Nephron progenitor cell (in vitro differentiated cells): ENCODE measurements around the gene MS4A10.

ENCODE experiments used
- DNase-seq: peaks from one replicate; pipeline ENCODE4 v3.0.0; 2021
- H3K27ac Mint-ChIP-seq: 2 replicates; pipeline ENCODE4 v1.8.0; 2021; ENCODE audit warnings: mild to moderate bottlenecking, moderate library complexity, mixed read lengths
- H3K27me3 Mint-ChIP-seq: 2 replicates; pipeline ENCODE4 v1.8.0; 2021; ENCODE audit warnings: mild to moderate bottlenecking, low read depth, mixed read lengths; ENCODE audit not compliant: poor library complexity
- H3K36me3 Mint-ChIP-seq: 2 replicates; pipeline ENCODE4 v1.8.0; 2021; ENCODE audit warnings: low read depth, mixed read lengths
- H3K4me1 Mint-ChIP-seq: 2 replicates; pipeline ENCODE4 v1.8.0; 2021; ENCODE audit warnings: mixed read lengths
- H3K4me3 Mint-ChIP-seq: 2 replicates; pipeline ENCODE4 v1.8.0; 2021; ENCODE audit warnings: mild to moderate bottlenecking, moderate library complexity, mixed read lengths
- H3K9me3 Mint-ChIP-seq: 2 replicates; pipeline ENCODE4 v1.8.0; 2021; ENCODE audit warnings: mild to moderate bottlenecking, moderate library complexity, mixed read lengths
- TF ChIP-seq, protein P1 (sequence below): fragments of 200-600 bp; sonication (generic); IDR thresholded peaks from 2 replicates; pipeline ENCODE4 v1.5.0; 2021; ENCODE audit warnings: antibody characterized with exemption

The MS4A10 gene

GRCh38 chr11:60785136-60785535, at the start of gene MS4A10:
MS4A10 (plus strand) TSS chr11:60785333; CDS start chr11:60790336, 5,003 bp downstream.
- Mint-ChIP-seq H3K27me3 (peaks cover 7% of the 10 kb centered on the region), H3K4me1 (peaks cover 19% of the 10 kb centered on the region), H3K27ac (peak within 1 kb of the TSS; percentile 93), H3K36me3 (no peaks in the 10 kb centered on the region), H3K4me3 (no peak within 1 kb of the TSS), H3K9me3 (no peaks in the 10 kb centered on the region)
- TF ChIP-seq, protein P1, sequence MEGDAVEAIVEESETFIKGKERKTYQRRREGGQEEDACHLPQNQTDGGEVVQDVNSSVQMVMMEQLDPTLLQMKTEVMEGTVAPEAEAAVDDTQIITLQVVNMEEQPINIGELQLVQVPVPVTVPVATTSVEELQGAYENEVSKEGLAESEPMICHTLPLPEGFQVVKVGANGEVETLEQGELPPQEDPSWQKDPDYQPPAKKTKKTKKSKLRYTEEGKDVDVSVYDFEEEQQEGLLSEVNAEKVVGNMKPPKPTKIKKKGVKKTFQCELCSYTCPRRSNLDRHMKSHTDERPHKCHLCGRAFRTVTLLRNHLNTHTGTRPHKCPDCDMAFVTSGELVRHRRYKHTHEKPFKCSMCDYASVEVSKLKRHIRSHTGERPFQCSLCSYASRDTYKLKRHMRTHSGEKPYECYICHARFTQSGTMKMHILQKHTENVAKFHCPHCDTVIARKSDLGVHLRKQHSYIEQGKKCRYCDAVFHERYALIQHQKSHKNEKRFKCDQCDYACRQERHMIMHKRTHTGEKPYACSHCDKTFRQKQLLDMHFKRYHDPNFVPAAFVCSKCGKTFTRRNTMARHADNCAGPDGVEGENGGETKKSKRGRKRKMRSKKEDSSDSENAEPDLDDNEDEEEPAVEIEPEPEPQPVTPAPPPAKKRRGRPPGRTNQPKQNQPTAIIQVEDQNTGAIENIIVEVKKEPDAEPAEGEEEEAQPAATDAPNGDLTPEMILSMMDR: no peak
- no peak for DNase-seq

DNA sequence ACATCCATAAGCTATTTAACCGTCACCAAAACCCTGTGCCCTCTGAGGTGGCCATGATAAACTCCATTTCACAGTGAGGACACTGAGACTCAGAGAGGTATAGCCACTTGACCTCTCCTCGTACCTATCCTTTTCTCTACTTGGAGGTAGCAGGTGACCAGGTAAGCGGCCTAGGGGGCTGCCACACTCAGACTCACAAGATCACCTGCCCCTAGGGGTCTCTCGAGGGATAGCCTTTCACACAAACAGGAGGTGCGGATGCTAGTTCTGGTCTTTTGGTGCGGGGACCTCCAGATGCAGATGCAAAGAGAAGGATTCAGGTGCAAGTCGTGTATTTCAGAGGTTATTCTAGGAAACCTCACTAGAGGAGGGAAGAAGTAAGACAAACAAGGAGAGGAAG, 46.0 kb upstream of the MS4A10 start:
- H3K36me3 Mint-ChIP-seq: no peaks in the 10 kb centered on the region
- TF ChIP-seq, protein P1: no peak
- DNase-seq: no peak
- H3K27me3 Mint-ChIP-seq: peaks cover 33% of the 10 kb centered on the region
- H3K9me3 Mint-ChIP-seq: peaks cover 6% of the 10 kb centered on the region
- no peak overlapping the region for H3K4me3 Mint-ChIP-seq
- no peak overlapping the region for H3K27ac Mint-ChIP-seq
- no peaks in the 10 kb centered on the region for H3K4me1 Mint-ChIP-seq

DNA sequence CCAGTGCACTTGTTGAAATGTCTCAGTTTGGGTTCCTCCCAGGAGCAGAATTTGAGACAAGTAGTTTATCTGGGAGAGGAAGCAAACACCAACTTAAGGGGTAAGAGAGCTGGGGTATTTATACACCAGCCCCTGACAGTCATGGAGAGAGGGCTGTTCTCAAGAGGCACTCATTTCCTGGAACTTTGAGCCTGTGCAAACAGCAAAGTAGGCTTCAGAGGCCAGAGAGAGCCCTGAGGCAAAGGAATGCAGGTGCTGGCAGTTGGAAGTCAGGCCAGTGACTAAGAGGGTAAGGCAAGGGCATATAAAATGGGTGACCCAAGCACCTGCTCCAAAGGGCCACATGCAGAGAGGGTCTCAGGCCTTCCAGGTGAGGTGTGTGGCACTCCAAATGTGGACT, 44.6 kb upstream of the MS4A10 start:
- Mint-ChIP-seq H3K4me1 (no peaks in the 10 kb centered on the region), H3K36me3 (no peaks in the 10 kb centered on the region), H3K27me3 (peaks cover 38% of the 10 kb centered on the region), H3K27ac (no peak overlapping the region), H3K9me3 (peaks cover 6% of the 10 kb centered on the region), H3K4me3 (no peak overlapping the region)
- no peak for DNase-seq
- TF ChIP-seq, protein P1: no peak

DNA sequence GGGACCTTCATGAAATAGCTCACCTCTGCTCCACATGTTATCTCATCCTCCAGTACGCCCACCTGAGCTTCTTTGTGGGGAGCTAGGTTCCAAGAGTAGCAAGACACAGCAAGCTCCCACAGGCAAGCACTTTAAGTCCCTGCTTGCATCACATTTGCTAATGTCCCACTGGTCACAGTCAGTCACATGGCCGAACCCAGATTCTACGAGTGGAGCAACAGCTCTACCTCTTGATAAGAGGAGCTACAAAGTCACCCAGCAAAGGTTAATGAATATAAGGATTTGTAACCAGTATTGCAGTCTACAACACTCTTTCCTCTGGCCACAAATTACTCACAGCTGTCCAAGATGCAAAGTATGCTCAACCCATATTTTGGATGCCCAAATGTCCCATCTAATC, 43.7 kb upstream of the MS4A10 start:
- Mint-ChIP-seq H3K27ac (no peak overlapping the region), H3K27me3 (peaks cover 43% of the 10 kb centered on the region), H3K9me3 (peaks cover 6% of the 10 kb centered on the region), H3K36me3 (no peaks in the 10 kb centered on the region), H3K4me1 (no peaks in the 10 kb centered on the region), H3K4me3 (no peak overlapping the region)
- TF ChIP-seq, protein P1: no peak
- no peak for DNase-seq

- Mint-ChIP-seq H3K4me3 (no peak overlapping the region), H3K27ac (no peak overlapping the region), H3K4me1 (no peaks in the 10 kb centered on the region)
Observed at GRCh38 chr11:60743058-60743457, 42.1 kb upstream of the MS4A10 start.

DNA sequence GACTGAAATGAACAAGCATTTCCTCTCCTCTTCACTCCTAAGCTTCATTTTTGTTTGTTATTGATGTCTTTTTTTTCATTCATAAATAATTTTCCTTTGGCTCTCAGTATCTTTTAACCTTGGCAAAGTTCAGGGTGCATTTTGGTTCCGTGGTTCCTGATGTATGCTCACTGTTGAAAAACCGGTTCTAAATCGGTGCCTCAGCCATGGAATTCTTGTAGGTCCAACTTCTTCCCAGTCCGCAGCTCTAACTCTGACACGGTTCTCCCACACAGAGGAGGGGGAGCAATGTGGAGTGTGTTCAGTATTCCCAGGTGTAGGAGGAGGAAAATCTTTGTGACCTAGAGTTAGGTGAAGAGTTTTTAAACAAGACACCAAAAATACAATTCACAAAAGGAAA, 41.0 kb upstream of the MS4A10 start:
- H3K27me3 Mint-ChIP-seq: peaks cover 32% of the 10 kb centered on the region
- no peak overlapping the region for H3K4me3 Mint-ChIP-seq
- peaks cover 6% of the 10 kb centered on the region for H3K9me3 Mint-ChIP-seq
- no peaks in the 10 kb centered on the region for H3K36me3 Mint-ChIP-seq
- H3K4me1 Mint-ChIP-seq: no peaks in the 10 kb centered on the region
- TF ChIP-seq, protein P1: no peak
- no peak for DNase-seq
- no peak overlapping the region for H3K27ac Mint-ChIP-seq

More at GRCh38 chr11:60743058-60743457, 42.1 kb upstream of the MS4A10 start:
- peaks cover 6% of the 10 kb centered on the region for H3K9me3 Mint-ChIP-seq
- no peak for DNase-seq
- H3K27me3 Mint-ChIP-seq: peaks cover 38% of the 10 kb centered on the region
- H3K36me3 Mint-ChIP-seq: no peaks in the 10 kb centered on the region
- TF ChIP-seq, protein P1: no peak
